HG03521 (cell line): Measurements from ENCODE around the gene TRIM33.

ENCODE experiments used
- ATAC-seq: cut with Tn5 transposase; IDR thresholded peaks from one replicate; pipeline ENCODE4 v1.9.1; 2021; ENCODE audit warnings: mild to moderate bottlenecking, moderate library complexity; ENCODE audit not compliant: unreplicated experiment

TRIM33 gene

DNA sequence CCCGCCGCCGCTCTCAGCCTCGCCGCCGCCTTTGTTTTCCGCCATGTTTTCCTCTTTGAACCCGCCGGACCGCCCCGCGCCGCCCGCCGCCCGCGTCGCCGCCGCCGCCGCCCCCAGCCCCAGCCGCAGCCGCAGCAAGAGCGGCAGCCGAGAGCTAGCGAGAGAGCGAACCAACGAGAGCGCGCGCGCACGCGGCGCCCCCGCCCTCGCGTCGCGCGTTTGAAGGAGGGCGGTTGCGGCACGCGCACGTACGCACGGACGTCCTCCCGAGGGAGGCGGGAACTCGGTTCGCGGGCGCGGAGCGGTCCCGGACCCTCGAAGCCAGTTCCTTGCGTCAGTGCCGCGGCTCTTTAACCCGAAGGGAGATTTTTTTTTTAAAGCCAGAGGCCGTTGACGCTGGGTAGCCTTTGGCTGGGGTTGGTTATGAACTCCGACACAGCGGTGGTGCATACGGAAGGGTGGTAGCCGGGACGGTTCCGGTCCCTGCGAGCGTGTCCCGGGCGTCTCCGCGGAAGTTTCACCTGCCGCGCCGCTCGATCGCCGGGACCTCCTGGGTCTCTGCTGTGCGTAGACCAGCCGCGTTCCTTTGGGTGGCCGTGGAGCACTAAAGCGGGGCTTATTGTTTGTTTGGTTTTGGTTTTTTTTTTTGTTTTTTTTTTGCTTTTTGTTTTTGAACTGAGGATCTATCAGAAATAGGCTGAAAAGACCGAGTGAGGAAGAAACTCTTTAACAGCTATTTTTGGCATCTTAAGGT, at the start of gene TRIM33:
Gene TRIM33, minus strand, starts transcription at position 172 of the 754 bp plus-strand sequence. Its CDS starts 127 bp downstream, at position 45.
- ATAC-seq: peak; percentile 76

DNA sequence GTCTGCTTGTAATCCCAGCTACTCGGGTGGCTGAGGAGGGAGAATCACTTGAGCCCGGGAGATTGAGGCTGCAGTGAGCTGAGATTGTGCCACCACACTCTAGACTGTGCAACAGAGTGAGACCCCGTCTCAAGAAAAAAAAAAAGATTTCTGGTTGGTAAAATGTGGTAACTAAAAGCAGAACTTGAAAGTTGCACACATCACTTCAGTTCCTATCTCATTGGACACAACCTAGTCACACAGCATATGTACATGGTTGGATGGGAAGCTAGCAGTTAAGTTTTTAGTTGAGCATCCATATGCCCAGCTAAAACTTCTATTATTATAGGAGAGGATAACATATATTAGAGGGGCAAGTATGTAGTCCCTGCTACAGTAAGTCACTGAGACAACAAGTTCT, 48.4 kb upstream of the TRIM33 start:
- no peak for ATAC-seq

DNA sequence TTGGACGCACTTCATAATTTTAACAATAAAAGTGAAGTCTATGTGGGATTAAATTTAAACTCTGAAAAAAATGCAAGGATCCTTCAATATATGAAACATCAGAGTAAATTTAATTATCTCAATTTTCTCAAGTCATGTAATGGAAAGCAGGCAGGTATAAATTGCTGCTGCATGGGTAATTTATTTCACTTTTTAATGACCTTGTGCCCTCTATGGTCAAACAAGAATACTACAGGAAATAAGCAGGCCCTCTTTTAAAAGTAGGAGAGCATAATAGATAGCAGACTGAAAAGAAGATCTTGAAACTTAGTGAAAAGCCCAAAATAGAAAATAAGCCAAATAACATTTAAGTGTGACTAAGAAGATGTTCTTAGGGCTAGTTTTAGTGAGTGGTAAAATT, 47.5 kb upstream of the TRIM33 start:
- no peak for ATAC-seq

DNA sequence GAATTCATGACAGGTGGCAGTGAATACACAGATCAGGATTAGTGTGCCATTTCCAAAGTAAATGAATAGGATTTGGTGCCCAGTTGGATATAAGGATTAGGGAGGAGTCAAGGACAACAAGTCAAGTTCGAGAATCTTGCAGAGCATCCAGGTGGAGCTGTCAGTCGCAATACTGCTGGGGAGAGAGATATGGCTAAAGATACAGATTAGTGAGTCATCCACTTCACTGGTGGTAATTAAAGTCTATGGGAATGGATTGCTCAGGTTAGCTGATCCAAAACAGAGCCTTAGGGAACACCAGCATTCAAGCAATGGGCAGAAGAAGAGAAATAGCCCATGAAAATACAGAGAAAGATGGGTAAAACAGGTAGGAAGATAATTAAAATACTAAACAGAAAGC, 43.6 kb upstream of the TRIM33 start:
- ATAC-seq: no peak

DNA sequence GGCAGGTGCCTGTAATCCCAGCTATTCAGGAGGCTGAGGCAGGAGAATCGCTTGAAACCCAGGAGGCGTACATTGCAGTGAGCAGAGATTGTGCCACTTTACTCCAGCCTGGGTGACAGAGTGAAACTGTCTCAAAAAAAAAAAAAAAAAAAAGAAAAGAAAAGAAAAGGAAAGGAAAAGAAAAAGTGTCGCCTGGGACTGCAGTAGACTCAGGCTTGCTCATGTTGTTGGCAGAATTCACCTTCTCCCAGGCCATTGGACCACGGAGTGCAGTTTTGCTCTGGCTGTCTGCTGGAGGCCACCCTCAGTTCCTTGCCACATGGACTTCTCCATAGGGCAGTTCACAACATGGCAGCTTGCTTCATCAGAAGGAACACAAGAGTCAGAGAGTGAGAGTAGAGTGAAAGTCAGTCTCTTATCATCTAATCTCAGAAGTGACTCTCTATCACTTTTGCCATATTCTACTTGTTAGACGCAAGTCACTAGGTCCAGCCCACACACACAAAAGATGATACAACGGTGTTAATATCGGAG, 41.2 kb upstream of the TRIM33 start:
- ATAC-seq: no peak

DNA sequence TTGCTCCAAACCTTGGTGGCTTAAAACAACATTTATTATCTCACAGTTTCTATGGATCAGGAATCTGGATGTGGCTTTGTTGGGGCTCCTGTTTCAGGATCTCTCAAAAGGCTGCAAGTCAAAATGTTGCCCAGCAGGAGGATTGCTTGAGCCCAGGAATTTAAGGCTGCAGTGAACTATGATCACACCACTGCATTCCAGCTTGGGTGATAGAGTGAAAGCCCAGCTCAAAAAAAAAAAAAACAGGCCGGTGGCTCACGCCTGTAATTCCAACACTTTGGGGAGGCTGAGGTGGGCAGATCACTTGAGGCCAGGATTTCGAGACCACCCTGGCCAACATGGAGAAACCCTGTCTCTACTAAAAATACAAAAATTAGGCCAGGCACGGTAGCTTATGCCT, 40.4 kb upstream of the TRIM33 start:
- ATAC-seq: no peak

DNA sequence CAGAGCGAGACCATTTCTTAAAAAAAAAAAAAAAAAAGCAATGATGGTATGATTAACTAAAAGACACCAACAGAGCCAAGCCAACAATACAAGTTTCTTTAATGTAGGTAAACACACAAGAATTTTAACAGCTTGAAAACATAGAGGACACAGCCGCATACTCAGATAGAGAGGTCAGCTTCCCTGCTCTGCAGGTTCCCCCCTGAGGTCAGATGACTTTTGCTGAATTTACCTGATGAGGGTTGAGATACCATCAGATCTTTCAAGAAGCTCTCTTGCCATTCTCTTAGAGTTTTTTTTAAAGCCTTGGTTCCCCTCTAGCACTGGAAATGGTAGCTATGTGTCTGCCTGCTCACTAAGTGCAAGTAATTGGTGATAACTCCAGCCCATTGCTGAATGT, 39.3 kb upstream of the TRIM33 start:
- ATAC-seq: no peak

DNA sequence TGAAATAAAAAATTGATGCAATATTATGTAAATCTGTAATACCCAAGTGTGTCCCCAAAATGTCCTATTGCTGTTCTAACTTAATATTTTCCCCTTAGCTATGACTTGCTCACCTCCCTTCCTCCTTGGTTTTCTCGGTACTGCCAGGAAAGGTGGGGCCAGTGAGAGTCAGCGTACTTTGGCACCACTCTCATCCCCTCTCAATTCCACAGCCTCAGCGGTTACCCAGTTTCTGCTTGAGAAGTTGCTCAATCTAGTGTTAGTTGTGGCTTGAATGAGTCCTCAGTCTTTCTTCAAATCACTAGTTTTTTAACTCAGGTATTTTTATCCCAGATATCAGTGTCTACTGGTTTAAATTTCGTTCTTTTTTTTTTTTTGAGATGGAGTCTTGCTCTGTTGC, 38.1 kb upstream of the TRIM33 start:
- no peak for ATAC-seq

DNA sequence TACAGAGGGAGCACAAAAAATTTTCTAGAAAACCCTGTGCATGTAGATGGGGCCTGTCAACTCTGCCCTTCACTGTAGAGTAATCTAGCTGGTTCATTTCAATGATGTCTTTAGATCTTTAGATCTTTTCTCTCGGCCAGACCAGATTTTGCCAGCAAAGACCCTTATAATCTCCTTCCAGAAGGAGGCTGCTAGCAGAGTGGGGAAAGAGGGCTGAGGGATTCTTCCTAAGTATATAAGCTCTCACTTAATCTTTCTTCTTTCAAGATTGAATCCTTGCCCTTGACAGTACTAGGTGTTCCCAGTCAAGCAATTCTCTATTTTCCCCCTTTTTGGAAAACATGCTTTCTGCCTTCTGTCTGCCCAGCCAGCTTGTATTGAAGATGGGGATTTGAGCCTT, 36.1 kb upstream of the TRIM33 start:
- no peak for ATAC-seq

DNA sequence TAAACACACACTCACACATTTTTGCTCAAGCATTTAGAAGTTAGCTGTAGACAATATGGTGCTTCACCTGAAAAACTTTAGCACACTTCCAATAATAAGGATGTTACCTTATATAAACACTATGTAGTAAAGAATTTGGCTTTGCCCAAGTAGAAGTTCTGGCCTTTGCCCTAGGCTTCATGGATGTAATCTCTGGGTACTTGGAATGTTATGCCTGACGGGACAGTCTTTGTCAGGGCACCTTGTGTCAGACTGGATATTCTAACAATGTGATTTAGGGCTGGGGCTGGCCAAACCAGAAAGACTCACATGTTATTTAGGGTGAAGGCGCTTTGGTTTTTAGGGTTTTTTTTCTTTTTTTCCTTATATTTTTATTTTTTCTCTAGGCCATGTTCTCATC, 34.8 kb upstream of the TRIM33 start:
- no peak for ATAC-seq

DNA sequence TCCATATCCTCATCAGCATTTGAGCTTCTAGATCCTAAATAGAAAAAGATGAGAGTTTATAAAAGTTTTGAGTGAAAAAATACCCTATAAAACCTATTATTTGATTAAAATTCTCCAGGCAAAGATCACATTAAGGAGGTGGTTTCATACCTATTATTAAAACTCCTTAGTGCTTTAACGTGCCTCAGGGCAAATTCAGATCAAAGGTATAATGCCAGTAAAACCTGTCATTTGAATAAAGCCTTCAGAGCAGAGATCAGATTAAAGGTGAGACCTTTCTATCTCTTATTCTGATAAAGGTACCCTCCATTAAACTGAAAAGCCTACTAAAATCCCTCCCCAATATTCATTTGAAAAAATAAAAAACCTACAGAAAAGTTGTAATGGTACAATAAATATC, 34.3 kb upstream of the TRIM33 start:
- ATAC-seq: no peak

DNA sequence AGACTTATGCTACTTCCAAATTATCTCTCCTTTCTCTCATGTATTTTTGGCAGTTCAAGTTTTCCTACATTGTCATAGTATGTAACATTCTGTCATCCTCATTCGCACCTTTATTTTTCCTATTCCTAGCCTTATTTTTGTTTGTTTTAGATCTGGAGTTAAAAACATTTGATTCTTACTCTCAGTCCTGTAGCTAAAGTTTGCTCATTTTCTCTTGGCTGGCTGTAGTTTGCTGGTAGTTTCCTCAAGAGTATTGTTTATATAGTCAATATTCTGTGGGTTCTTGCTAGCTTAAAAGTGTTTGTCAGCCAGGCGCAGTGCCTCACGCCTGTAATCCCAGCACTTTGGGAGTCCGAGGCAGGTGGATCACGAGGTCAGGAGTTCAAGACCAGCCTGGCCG, 29.8 kb upstream of the TRIM33 start:
- no peak for ATAC-seq

DNA sequence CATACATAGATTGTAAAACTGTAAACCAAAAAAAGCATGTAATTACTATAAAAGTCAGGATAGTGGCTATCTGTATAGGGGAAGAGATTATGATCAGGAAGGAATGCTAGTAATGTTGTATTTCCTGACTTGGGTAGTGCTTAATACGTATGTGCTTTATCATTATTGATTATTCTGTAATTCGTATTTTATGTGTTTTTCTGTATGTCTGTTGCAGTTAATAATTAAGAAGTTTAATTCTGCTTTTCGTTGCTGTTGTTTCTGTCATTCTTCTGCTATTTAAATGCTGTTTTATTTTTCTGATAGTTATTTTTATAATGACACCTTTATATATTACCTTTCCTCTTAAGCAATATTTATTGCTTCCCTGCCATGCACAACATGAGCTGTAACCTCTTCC, 29.3 kb upstream of the TRIM33 start:
- ATAC-seq: no peak

DNA sequence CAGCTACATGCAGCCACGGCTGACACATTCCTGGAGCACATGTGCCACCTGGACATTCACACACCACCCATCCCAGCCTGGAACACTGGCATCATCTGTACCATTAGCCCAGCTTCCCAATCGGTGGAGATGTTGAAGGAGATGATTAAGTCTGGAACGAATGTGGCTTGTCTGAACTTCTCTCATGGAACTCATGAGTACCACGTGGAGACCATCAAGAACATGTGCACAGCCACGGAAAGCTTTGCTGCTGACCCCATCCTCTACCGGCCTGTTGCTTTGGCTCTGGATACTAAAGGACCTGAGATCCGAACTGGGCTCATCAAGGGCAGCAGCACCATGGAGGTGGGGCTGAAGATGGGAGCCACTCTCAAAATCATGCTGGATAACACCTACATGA, 25.0 kb upstream of the TRIM33 start:
- no peak for ATAC-seq

DNA sequence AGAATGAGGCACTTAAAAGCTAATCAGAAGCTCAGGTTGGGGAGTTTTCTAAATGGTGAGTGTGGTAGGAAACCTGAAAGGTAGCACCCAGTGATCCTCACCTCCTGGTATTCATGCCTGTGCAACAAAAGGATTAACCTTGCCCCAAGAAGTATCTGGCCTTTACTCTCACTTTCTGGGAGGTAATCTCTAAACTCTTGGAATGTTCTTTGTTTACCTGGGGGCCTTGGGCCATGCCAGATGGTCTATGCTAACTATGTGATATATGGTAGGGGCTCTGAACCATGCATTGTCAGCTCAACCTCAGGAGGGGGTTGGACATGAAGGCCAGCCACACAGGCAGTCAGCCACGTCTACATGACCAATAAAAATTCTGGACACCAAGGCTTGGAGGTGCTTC, 24.4 kb upstream of the TRIM33 start:
- ATAC-seq: no peak

DNA sequence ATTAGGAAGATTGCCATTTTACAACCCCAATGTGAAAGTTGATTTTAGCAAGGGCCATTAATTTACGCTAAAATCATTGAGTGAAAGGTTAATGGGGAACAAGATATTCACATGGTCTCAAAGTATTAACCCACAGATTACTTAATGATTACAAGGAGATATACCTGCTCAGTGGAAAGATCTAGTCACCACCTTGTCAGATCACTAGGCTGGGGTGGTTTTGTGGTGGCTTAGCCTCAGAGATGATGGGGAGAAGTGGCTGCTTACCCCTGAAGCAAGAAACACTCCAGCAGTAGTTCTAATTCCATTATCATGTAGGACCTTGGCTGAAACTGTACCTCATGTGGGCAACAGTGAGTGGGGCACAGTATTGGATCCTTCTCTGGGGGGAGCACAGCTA, 20.1 kb upstream of the TRIM33 start:
- no peak for ATAC-seq

DNA sequence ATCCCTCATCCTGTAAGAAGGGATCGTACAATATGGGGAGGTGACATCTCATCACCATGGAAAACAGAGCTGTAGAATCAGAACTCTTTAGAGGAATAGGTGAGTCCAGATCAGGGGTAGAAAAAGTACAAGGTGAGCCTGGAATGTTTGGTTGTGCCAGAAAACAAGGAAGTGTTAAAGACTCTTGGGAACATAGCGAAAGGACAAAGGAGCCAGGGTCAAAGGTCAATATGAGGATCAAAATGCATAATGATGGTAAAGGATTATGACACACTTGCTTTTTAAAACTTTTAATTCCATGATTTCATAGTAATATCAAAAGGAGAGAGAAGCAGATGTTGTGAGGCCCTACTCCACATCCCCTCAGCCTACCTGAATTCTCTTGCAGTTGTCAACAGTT, 19.2 kb upstream of the TRIM33 start:
- no peak for ATAC-seq

DNA sequence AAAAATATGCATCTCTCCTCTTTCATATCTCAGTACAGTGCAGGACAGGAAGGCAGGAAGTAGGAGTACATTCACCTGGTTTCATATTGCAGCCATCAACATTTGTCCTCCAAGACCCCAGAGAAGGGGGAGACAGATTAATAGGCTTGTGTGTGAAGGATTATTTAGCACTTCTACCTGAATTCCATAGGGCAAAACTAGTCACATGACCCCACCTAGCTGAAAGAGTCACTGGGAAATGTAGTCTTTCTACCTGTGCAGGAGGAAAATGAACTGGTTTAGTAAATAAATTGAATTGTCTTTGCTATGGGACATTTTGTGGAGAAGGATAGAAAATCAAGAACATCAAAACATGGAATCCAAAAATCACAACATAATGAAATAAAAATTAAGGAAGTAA, 13.9 kb upstream of the TRIM33 start:
- ATAC-seq: no peak

DNA sequence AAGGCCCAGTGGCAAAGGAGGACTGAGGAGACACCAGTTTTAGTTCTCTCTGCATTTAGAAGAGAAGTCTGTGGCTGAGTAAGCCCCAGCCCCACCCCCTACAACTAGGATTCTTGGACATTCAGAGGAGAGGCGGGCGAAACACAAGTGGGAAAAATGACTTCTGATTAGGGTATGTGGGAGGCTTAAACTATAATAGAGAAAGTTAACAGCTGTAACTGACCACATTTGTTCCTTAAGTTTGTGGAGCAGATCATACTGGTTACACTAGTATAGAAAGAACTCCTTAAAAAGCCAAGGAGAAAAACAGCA, 11.2 kb upstream of the TRIM33 start:
- no peak for ATAC-seq

DNA sequence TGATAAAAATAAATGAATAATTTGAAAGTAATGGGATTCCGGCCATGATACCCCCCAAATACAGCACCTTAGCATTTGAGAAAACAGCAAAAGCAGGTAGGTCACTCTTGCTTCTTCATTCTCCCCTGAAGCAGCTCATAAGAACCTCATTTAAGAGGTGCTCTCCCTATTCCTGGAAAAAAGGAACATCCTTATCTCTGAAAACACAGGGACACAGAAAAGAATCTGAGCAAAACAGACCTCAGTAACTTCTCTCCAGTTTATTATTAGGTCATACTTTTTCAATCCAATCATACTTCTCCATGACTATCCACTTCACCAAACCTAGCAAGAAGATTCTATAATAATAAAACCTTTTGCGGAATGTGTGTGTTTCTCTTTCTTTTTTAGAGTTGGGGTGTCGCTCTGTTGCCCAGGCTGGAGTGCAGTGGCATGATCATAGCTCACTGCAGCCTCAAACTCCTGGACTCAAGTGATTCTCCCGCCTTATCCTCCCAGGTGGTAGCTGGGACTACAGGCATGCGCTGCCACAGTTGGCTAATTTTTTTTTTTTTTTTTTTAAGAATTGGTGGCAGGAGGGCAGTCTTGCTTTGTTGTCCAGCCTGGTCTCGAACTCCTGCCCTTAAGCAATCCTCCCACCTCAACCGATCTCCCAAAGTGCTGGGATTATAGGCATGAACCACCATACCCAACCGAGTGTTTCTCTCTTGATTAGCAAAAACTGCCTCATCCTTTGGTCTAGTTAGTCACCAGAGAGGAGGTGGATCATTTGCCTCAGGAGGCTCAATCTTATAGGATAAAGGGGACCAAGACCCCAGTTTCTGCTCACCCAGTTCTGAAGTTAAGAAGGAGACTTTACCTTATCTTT, 10.6 kb upstream of the TRIM33 start:
- no peak for ATAC-seq

DNA sequence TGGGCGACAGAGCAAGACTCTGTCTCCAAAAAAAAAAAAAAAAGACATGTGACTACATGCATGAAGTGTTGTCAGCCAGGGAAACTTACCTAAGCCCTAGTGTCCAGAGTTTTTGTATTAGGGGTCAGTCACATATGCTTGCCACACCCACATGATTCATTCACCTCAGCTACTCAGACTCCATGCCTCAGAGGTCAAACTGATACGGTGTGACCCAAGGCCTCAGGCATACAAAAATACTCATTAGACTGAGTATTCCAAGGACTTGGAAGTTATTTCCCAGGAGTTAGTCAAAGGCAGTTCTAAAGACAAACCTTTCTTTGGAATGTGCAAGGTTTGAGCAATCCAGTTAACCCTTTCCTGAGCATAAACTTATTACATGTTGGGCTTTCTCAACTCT, 6.3 kb upstream of the TRIM33 start:
- no peak for ATAC-seq

DNA sequence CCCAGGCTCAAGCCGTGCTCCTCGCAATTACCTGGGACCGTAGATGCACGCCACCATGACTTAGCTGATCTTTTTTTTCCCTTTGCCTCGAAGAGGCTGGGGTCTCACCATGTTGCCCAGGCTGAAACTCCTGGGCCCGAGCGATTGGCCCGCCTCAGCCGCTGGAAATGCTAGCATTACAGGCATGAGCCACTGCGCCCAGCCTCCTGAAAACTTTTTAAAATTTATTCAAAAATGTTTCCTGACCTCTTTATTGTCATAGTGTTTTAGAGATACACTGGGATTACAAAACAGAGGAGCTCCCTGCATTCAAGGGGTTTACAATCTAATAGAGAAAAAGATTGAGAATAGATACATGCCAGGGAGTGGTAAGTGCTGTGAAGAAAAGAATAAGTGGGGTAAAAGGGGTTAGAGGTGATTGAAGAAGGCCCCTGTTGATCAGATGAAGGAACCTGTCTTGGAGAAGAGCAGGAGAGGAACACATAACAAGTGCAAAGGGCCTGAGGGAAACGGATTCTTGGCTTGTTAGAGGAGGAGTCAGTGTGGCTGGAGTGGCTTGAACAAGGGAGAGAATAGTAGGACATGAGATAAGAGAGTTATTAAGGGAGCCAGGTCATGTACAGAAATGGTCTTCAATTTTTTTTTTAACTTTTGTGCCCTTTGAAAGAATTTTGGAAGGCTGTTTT, 1.7 kb upstream of the TRIM33 start:
- no peak for ATAC-seq
